HFF-Myc (cell line): Measurements from ENCODE around the gene GRIA2.

Experiments used
- DNase-seq: peaks from one replicate; pipeline ENCODE4 v3.0.0-alpha.2; 2011; ENCODE audit warnings: low read depth; ENCODE audit errors: extremely low read depth
- H3K4me3 ChIP-seq: replicated peaks from 2 replicates; pipeline ENCODE4 v1.5.1; 2011; ENCODE audit warnings: low read depth, mild to moderate bottlenecking, control low read depth, low read length
- TF ChIP-seq, protein P1 (sequence below): IDR thresholded peaks from 2 replicates; pipeline ENCODE4 v1.5.1; 2012; ENCODE audit warnings: mild to moderate bottlenecking, low read depth, low read length, control low read depth; ENCODE audit errors: missing control alignments

GRIA2 gene

DNA sequence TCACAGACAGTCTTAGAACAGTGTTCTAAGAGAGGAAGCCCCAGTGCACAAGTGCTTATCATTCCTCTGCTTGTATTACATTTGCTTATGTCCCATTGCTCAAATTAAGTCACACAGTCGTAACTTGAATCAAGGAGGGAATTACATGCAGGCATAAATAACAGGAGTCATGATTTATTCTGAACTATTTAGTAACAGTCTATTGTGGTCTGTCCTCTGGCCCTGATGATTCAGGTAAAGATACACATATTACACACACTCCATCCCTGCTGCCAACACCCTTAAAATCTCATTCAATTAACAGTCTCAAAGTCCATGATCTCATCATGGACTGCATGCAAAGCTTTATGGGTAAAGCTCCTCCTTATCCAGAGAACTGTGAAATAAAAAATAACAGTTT is 60.1 kb downstream of the GRIA2 start:
- no peak for DNase-seq
- no peak overlapping the region for H3K4me3 ChIP-seq
- TF ChIP-seq, protein P1, sequence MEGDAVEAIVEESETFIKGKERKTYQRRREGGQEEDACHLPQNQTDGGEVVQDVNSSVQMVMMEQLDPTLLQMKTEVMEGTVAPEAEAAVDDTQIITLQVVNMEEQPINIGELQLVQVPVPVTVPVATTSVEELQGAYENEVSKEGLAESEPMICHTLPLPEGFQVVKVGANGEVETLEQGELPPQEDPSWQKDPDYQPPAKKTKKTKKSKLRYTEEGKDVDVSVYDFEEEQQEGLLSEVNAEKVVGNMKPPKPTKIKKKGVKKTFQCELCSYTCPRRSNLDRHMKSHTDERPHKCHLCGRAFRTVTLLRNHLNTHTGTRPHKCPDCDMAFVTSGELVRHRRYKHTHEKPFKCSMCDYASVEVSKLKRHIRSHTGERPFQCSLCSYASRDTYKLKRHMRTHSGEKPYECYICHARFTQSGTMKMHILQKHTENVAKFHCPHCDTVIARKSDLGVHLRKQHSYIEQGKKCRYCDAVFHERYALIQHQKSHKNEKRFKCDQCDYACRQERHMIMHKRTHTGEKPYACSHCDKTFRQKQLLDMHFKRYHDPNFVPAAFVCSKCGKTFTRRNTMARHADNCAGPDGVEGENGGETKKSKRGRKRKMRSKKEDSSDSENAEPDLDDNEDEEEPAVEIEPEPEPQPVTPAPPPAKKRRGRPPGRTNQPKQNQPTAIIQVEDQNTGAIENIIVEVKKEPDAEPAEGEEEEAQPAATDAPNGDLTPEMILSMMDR, result no peak

DNA sequence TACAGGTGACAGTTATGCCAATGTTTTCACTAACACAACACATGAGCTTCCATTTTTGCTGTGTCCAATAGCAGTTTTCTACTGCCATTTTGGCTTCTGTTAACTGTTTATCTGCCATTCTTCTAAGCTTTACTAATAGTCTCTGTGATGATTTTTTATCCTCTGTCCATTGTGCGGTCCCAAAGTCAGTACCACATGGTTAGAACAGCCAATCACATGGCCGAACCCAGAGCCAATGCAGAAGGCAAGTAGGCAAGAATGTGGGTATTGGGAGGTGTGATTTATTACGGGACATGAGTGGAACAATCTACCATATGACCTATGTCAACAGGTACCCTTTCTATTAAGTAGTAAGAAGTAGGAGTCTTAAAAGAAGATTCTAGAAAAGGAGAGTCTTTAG is 61.5 kb downstream of the GRIA2 start:
- TF ChIP-seq, protein P1, result no peak
- no peak for DNase-seq
- no peak overlapping the region for H3K4me3 ChIP-seq

DNA sequence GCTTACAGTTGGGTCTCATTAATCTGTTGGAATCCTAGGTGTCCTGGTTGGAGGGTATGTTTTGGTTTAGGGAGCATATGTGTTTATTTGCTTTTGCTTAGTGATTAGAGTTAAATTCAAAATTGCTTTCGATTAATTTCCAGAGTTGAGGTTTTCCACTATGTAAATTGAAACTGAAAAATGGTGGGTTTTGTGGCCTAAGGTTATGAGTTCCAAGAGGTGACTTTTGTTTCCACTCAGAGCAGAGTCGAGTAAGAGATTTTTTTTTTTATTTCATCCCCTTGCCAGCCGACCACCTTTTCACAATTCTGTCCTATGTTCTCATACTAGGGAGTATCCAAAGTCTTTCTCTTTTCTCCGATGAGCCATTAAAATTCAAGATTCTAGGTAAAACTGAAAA is 66.9 kb downstream of the GRIA2 start:
- TF ChIP-seq, protein P1, result no peak

DNA sequence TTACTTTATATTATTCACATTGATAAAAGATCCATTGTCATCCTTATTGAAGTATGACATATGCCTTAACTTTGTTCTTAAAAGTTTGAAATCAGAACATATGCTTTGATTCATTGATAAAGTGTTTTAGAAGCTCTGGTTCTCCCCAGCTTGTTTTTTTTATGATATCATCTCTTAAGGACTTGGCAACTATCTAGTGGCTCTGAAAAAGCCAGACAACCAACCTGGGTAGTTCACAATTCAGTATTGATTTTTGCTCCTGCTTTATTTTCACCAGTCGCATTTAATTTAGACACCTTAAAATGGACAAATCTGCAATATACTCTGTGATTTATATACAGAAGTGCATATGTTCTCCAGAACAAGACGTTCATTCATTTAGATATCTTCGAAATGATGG is 70.1 kb downstream of the GRIA2 start:
- no peak for DNase-seq
- TF ChIP-seq, protein P1, result no peak
- H3K4me3 ChIP-seq, result no peak overlapping the region

More for the DNA sequence above, 66.9 kb downstream of the GRIA2 start:
- no peak overlapping the region for H3K4me3 ChIP-seq
- DNase-seq, result no peak

DNA sequence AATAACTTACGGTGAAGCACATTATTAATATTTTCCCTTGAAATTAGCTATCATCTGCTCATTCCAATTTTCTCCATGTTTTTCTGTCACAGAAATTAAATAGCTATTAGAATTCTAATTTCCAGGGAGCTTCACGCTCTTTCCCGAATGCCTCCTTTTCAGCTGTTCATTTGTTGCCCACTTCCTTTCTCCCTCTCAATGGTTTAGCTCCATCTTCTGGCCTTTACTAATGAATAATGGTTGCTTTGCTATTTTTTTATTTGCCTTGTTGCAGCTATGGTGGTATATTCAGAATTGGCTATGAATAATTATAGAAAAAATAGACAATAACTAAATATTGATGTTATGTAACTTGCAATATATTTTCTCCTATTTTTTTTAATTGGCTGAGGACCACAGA is 70.5 kb downstream of the GRIA2 start:
- DNase-seq, result no peak

DNA sequence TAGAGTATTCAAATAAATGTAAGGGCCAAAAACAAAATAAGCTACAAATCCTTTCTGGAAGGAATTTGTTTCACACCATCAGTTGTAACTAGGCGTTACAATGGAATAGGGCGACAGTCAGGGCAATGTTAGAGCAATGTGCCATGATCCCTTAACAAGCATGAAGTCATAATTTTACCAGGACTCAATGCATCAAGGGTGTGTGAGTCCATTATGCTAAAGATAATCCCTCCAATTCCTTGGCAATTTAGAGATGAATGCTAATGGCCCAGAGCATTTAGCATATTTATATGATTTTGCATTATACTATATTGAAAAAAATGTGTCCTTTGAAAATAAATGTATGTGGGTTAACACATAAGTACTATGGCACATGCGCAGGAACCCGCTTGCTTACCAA is 73.1 kb downstream of the GRIA2 start:
- DNase-seq, result no peak
- H3K4me3 ChIP-seq, result no peak overlapping the region
- TF ChIP-seq, protein P1, result no peak

More for the DNA sequence above, 70.5 kb downstream of the GRIA2 start:
- TF ChIP-seq, protein P1, result no peak
- no peak overlapping the region for H3K4me3 ChIP-seq

DNA sequence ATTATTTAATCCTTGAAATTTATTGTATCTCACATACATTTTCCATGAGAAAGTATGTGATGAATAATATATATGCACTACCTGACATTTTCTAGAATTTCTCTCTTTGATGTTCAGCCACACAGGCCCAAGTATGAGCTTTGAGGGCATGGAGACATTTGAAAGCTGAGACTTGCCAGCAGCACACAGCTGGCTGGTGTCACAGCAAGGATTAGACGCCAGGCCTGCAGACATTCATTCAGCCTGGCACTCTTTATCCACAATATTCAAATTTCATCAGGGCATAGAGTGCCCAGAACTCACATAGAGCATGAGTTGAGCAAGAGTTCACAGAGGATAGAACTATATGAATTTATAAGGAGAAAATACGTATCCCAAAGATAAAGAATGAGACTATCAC is 74.0 kb downstream of the GRIA2 start:
- TF ChIP-seq, protein P1, result no peak
- DNase-seq, result no peak
- H3K4me3 ChIP-seq, result no peak overlapping the region
